GM18870 (cell line): ENCODE results near the gene SHISA2.
"Not testable (repeated sequence)": the region's sequence is repeated elsewhere in the genome, so short reads cannot be mapped to it uniquely, and the experiment has no call there.

Source experiments
- ATAC-seq: cut with Tn5 transposase; IDR thresholded peaks from one replicate; pipeline ENCODE4 v1.9.1; 2021; ENCODE audit warnings: moderate library complexity; ENCODE audit not compliant: unreplicated experiment

SHISA2 gene

GRCh38 chr13:26051657-26052311 lies at the start of gene SHISA2:
TSS of gene SHISA2 (minus strand) at chr13:26052016. CDS start at chr13:26050975, 1,041 bp downstream.
- ATAC-seq: no peak

GRCh38 chr13:26095846-26096610 lies 44.2 kb upstream of the SHISA2 start:
- no peak for ATAC-seq

GRCh38 chr13:26095338-26095737 lies 43.5 kb upstream of the SHISA2 start:
- no peak for ATAC-seq

- not testable (repeated sequence) for ATAC-seq
These were observed 25.0 kb upstream of the SHISA2 start for GRCh38 chr13:26076821-26077220.

- no peak for ATAC-seq
These were observed 23.7 kb upstream of the SHISA2 start for GRCh38 chr13:26075498-26075897.

GRCh38 chr13:26074706-26075105 lies 22.9 kb upstream of the SHISA2 start:
- no peak for ATAC-seq

GRCh38 chr13:26072335-26072734 lies 20.5 kb upstream of the SHISA2 start:
- not testable (repeated sequence) for ATAC-seq

GRCh38 chr13:26071691-26072090 lies 19.9 kb upstream of the SHISA2 start:
- ATAC-seq: no peak

- not testable (repeated sequence) for ATAC-seq
These were observed 17.8 kb upstream of the SHISA2 start for GRCh38 chr13:26069642-26070041.

- ATAC-seq: not testable (repeated sequence)
These were observed 16.6 kb upstream of the SHISA2 start for GRCh38 chr13:26068372-26068771.

GRCh38 chr13:26067601-26068000 lies 15.8 kb upstream of the SHISA2 start:
- ATAC-seq: no peak

- ATAC-seq: not testable (repeated sequence)
These were observed 14.7 kb upstream of the SHISA2 start for GRCh38 chr13:26066492-26066891.

GRCh38 chr13:26062853-26063444 lies 11.1 kb upstream of the SHISA2 start:
- ATAC-seq: no peak

- no peak for ATAC-seq
These were observed 10.1 kb upstream of the SHISA2 start for GRCh38 chr13:26061947-26062346.

GRCh38 chr13:26061256-26061655 lies 9.4 kb upstream of the SHISA2 start:
- ATAC-seq: no peak

GRCh38 chr13:26060357-26060756 lies 8.5 kb upstream of the SHISA2 start:
- no peak for ATAC-seq

GRCh38 chr13:26058704-26059103 lies 6.9 kb upstream of the SHISA2 start:
- ATAC-seq: no peak

GRCh38 chr13:26054896-26055295 lies 3.1 kb upstream of the SHISA2 start:
- ATAC-seq: no peak

- ATAC-seq: no peak
These were observed 1.7 kb upstream of the SHISA2 start for GRCh38 chr13:26053418-26053980.

- ATAC-seq: no peak
These were observed 521 bp upstream of the SHISA2 start for GRCh38 chr13:26052337-26052736.

GRCh38 chr13:26051231-26051656 lies 572 bp downstream of the SHISA2 start:
- ATAC-seq: no peak
